Measurements from ENCODE around the gene OR2K2. TPM values are rescaled to one million over a fixed set of nuclear protein-coding genes. Genes with fewer than 3 reads are reported as not detected.

Gene OR2K2
- polyA plus RNA-seq, 3 donors = not detected

GRCh38 chr9:111375062-111375461 is 45.0 kb upstream of the OR2K2 start:
- Mint-ChIP-seq H3K9me3 (no peaks in the 10 kb centered on the region), H3K36me3 (peaks cover 85 to 97% of the 10 kb centered on the region in 2 donors), H3K4me3 (no peak overlapping the region), H3K4me1 (no peaks in the 10 kb centered on the region), H3K27me3 (ENCODE audit: low read depth in 3 of 3) (no peaks in the 10 kb centered on the region), H3K27ac (no peak overlapping the region)
- Histone ChIP-seq H3K27ac (ENCODE audit: low read depth in 1 of 2, low read length in 2 of 2) (no peak overlapping the region), H3K9ac (ENCODE audit: insufficient read depth, low read length, poor library complexity, severe bottlenecking) (no peak overlapping the region), H3K27me3 (ENCODE audit: control insufficient read depth in 2 of 2, insufficient read depth in 2 of 2, low read length in 2 of 2) (no peaks in the 10 kb centered on the region), H3K4me3 (replicated peaks in 1 of 3; ENCODE audit: low read depth in 2 of 3, low read length in 3 of 3) (no peak overlapping the region), H3K79me2 (ENCODE audit: insufficient read depth, low read length) (no peaks in the 10 kb centered on the region), H2AFZ (ENCODE audit: insufficient read depth, low read depth, low read length, poor library complexity, severe bottlenecking) (no peak overlapping the region), H3K36me3 (replicated peaks in 1 of 2; ENCODE audit: control insufficient read depth in 1 of 2, insufficient read depth in 2 of 2, low read length in 2 of 2) (peaks cover 80 to 99% of the 10 kb centered on the region in 2 donors), H3K9me3 (replicated peaks in 1 of 2; ENCODE audit: control insufficient read depth in 1 of 2, insufficient read depth in 1 of 2, low read length in 2 of 2) (no peaks in the 10 kb centered on the region), H4K20me1 (ENCODE audit: insufficient read depth, low read length) (no peaks in the 10 kb centered on the region), H3K4me1 (ENCODE audit: control insufficient read depth in 1 of 2, insufficient read depth in 2 of 2, low read length in 2 of 2) (no peaks in the 10 kb centered on the region), H3K4me2 (replicated peaks; ENCODE audit: extremely low read depth, low read length, poor library complexity, severe bottlenecking) (no peak overlapping the region)
- DNase-seq = no peak
- TF ChIP-seq CTCF (IDR thresholded peaks at IDR 0.05) = no peak
- WGBS (ENCODE audit: insufficient coverage) = 100% methylated on average over 1 of the region's 2 CpGs
- intact Hi-C loops (cut with micrococcal nuclease) = no loop called here

GRCh38 chr9:111372297-111372696 is 42.3 kb upstream of the OR2K2 start:
- Histone ChIP-seq H3K27me3 (ENCODE audit: control insufficient read depth in 2 of 2, insufficient read depth in 2 of 2, low read length in 2 of 2) (no peaks in the 10 kb centered on the region), H3K36me3 (replicated peaks in 1 of 2; ENCODE audit: control insufficient read depth in 1 of 2, insufficient read depth in 2 of 2, low read length in 2 of 2) (peaks cover 90 to 100% of the 10 kb centered on the region in 2 donors), H3K4me2 (replicated peaks; ENCODE audit: extremely low read depth, low read length, poor library complexity, severe bottlenecking) (no peak overlapping the region), H3K9ac (ENCODE audit: insufficient read depth, low read length, poor library complexity, severe bottlenecking) (no peak overlapping the region), H3K79me2 (ENCODE audit: insufficient read depth, low read length) (no peaks in the 10 kb centered on the region), H4K20me1 (ENCODE audit: insufficient read depth, low read length) (no peaks in the 10 kb centered on the region), H3K9me3 (replicated peaks in 1 of 2; ENCODE audit: control insufficient read depth in 1 of 2, insufficient read depth in 1 of 2, low read length in 2 of 2) (no peaks in the 10 kb centered on the region), H3K27ac (ENCODE audit: low read depth in 1 of 2, low read length in 2 of 2) (no peak overlapping the region), H2AFZ (ENCODE audit: insufficient read depth, low read depth, low read length, poor library complexity, severe bottlenecking) (no peak overlapping the region), H3K4me3 (replicated peaks in 1 of 3; ENCODE audit: low read depth in 2 of 3, low read length in 3 of 3) (no peak overlapping the region), H3K4me1 (ENCODE audit: control insufficient read depth in 1 of 2, insufficient read depth in 2 of 2, low read length in 2 of 2) (no peaks in the 10 kb centered on the region)
- no peak overlapping the region for H3K4me3 Mint-ChIP-seq
- no peaks in the 10 kb centered on the region for H3K9me3 Mint-ChIP-seq
- H3K27me3 Mint-ChIP-seq (ENCODE audit: low read depth in 3 of 3) = no peaks in the 10 kb centered on the region
- intact Hi-C loops (cut with micrococcal nuclease) = no loop called here
- no peak for TF ChIP-seq CTCF (IDR thresholded peaks at IDR 0.05)
- no peak for DNase-seq
- peaks cover 86 to 97% of the 10 kb centered on the region in 2 donors for H3K36me3 Mint-ChIP-seq
- H3K27ac Mint-ChIP-seq = no peak overlapping the region
- WGBS (ENCODE audit: insufficient coverage) = no CpG with 5 or more reads among the region's 6 CpGs
- H3K4me1 Mint-ChIP-seq = no peaks in the 10 kb centered on the region

Data from CD14-positive monocyte (primary cell).